Ovary (tissue), 9 donors: Measurements from ENCODE around the gene TGM1. TPM values are rescaled to one million over a fixed set of nuclear protein-coding genes. Genes with fewer than 3 reads are reported as not detected.

Experiments
- DNase-seq, 5 donors: peaks; one replicate each; pipeline ENCODE4 v3.0.0-alpha.2; 2019 to 2020
- H3K27ac ChIP-seq, 2 donors: fragments of 200-600 bp; one replicate each; pipeline versions ENCODE4 v1.5.1 to v1.8.0; 2019 to 2022
- H3K27me3 ChIP-seq: fragments of 200-600 bp; one replicate; pipeline ENCODE4 v1.8.0; 2022
- H3K36me3 ChIP-seq: fragments of 200-600 bp; sonication (generic); one replicate; pipeline ENCODE4 v1.5.1; 2019
- H3K4me1 ChIP-seq: one replicate; pipeline ENCODE4 v1.8.1; 2013; ENCODE audit warnings: mild to moderate bottlenecking, moderate library complexity; ENCODE audit not compliant: insufficient read depth
- H3K4me3 ChIP-seq: fragments of 200-600 bp; sonication (generic); one replicate; pipeline ENCODE4 v1.5.1; 2017
- H3K9me3 ChIP-seq, 2 donors: fragments of 200-600 bp in 1 of 2; sonication (generic) in 1 of 2; one replicate each; pipeline versions ENCODE4 v1.5.1 to v1.8.1; 2013 to 2019; ENCODE audit warnings: mild to moderate bottlenecking in 1 of 2, moderate library complexity in 1 of 2
- EP300 ChIP-seq: sonication (generic); formaldehyde crosslinking; IDR thresholded peaks from one replicate; pipeline ENCODE4 v1.6.1; 2017; ENCODE audit warnings: antibody characterized with exemption
- POLR2A ChIP-seq: fragments of 450-650 bp; IDR thresholded peaks from one replicate; pipeline ENCODE4 v1.6.1; 2017; ENCODE audit warnings: antibody characterized with exemption, mild to moderate bottlenecking, moderate library complexity
- WGBS, 3 donors: extraction: QIAGEN DNeasy Blood & Tissue Kit in 1 of 3; methylation state at CpG; one replicate each; pipeline versions ENCODE4 v1.1.5 to v1.1.7; 2013 to 2017; 5-methylcytosine and 5-hydroxymethylcytosine counted together
- intact Hi-C, 4 donors: fragments of 100-400 bp; cut with DNase I; formaldehyde crosslinking; loops; one replicate each; pipeline versions ENCODE4 v1.11.0 to v1.15.1; 2022 to 2023
- polyA plus RNA-seq, 2 donors: library from polyadenylated mRNA; stranded (reverse); fragments of 200-250 nt in 1 of 2; fragments of 350-450 nt in 1 of 2; fragmentation: Illumina TruSeq in 1 of 2; extraction: RNeasy Lipid Tissue Mini Kit (QIAGEN cat#74804) in 1 of 2; gene quantifications; one replicate each; pipeline ENCODE4 v1.2.3, GENCODE V29; 2013 to 2014
- total RNA-seq, 7 donors: library from RNA; depleted of rRNA in 2 of 7; stranded (reverse); fragments of >200 nt in 2 of 7; fragmentation: NEBNext Ultra II Directional in 3 of 7; extraction: Animal tissue kit (Norgen Biotek cat#: 25700) in 3 of 7; gene quantifications; one replicate each; pipeline versions ENCODE4 v1.1.0 to v1.2.4, GENCODE V29; 2016 to 2023
- TF ChIP-seq, protein P1 (sequence below), 3 donors: fragments of 450-650 bp in 2 of 3; fragments of 200-600 bp in 1 of 3; IDR thresholded peaks; one replicate each; pipeline versions ENCODE4 v1.5.1 to v1.8.0; 2016 to 2022; ENCODE audit warnings: antibody characterized with exemption in 3 of 3, mild to moderate bottlenecking in 1 of 3
- donor health status: DM: no; HTN: no; CAD: no; lungs with moderate emphysema.
- donor health status: DM: no; HTN: no; CAD: no.
- donor health status: Bipolar disorder and iron deficiency.
- donor health status: DM: yes; HTN: yes; CAD: no.
- donor health status: DM: no; HTN: no; CAD: no.
- donor health status: DM: yes; HTN: yes; CAD: no.

The TGM1 gene
- total and polyA plus RNA-seq, 9 donors: 1.1 to 152 (median 4.2) TPM

DNA sequence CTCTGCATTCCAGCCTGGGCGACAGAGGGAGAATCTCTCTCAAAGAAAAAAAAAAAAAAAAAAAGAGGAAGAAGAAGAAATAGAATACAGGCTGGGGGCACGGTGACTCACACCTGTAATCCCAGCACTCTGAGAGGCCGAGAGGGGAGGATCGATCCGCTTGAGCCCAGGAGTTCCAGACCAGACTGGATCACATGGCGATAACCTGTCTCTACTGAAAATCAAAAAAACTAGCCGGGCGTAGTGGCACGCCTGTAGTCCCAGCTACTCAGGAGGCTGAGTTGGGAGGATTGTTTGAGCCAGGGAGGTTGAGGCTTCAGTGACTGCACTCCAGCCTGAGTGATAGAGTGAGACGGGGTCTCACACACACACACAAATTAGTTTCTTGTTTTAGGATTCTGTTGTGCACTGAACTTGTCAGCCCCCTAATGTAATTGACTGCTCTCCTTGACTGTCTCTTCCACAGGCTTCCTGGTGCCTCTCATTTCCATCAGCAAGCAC is 19.6 kb downstream of the TGM1 start:
- Histone ChIP-seq H3K4me1 (peaks cover 7% of the 10 kb centered on the region), H3K9me3 (no peaks in the 10 kb centered on the region), H3K27ac (peak overlapping the region; percentile 92 to 96), H3K4me3 (peak overlapping the region; percentile 91), H3K36me3 (no peaks in the 10 kb centered on the region), H3K27me3 (no peaks in the 10 kb centered on the region)
- TF ChIP-seq POLR2A (no peak), EP300 (no peak)
- TF ChIP-seq, protein P1, sequence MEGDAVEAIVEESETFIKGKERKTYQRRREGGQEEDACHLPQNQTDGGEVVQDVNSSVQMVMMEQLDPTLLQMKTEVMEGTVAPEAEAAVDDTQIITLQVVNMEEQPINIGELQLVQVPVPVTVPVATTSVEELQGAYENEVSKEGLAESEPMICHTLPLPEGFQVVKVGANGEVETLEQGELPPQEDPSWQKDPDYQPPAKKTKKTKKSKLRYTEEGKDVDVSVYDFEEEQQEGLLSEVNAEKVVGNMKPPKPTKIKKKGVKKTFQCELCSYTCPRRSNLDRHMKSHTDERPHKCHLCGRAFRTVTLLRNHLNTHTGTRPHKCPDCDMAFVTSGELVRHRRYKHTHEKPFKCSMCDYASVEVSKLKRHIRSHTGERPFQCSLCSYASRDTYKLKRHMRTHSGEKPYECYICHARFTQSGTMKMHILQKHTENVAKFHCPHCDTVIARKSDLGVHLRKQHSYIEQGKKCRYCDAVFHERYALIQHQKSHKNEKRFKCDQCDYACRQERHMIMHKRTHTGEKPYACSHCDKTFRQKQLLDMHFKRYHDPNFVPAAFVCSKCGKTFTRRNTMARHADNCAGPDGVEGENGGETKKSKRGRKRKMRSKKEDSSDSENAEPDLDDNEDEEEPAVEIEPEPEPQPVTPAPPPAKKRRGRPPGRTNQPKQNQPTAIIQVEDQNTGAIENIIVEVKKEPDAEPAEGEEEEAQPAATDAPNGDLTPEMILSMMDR (IDR thresholded peaks at IDR 0.05): no peak
- DNase-seq: peak in 1 of 5 donors; percentile 51
- 57 to 63% (median 62%) methylated on average over 10 of the region's 10 CpGs for WGBS, 3 donors
- intact Hi-C loops: loop anchor here in 3 of 4 donors (5.0 kb wide), 4 partner anchors 54 to 189 kb away; partner anchors contain the start of genes CIDEB (in 1 of the 3), DHRS1 (in 1 of the 3), LTB4R (in 1 of the 3) and LTB4R2 (in 1 of the 3)

DNA sequence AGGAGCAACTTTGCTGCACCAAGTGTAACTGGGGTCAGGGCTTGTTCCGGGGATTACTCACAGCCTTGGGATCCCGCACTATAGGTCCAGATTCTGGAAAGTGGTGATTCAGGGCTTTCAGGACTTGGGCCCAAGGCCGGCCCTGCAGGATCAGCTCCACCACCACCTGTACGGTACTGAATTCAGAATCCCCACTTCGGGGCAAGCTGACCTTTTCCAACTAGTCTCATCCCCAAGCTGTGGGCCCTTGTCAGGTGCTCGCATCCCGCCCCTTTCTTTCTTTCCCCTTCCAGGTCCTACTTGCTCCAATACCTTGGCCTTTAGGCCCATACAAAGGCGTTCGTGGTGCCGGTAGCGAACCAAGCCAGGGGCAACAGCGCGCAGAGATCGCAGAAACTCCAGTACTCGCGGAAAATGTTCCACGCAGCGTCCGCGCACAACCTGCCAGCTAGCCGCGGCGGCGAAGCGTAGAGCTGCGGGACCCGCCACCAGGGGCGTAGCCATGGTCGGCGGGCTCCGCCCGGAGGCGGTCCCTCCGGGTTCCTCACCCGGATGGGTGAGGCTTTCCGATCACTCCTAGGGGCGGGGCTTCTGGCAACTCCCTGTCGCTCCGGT is 21.0 kb downstream of the TGM1 start:
- peak overlapping the region; percentile 92 to 96 for H3K27ac ChIP-seq
- H3K27me3 ChIP-seq: no peaks in the 10 kb centered on the region
- 0 to 1% (median 0%) methylated on average over 31 to 39 of the region's 39 CpGs for WGBS, 3 donors
- peaks cover 7% of the 10 kb centered on the region for H3K4me1 ChIP-seq
- intact Hi-C loops: loop anchor here in 3 of 4 donors (5.0 kb wide), 4 partner anchors 55 to 190 kb away; partner anchors contain the start of genes CIDEB (in 1 of the 3), DHRS1 (in 1 of the 3), LTB4R (in 1 of the 3) and LTB4R2 (in 1 of the 3)
- TF ChIP-seq POLR2A (no peak), EP300 (no peak)
- TF ChIP-seq, protein P1 (IDR thresholded peaks at IDR 0.05): peak; percentile 73 to 81 (median 79)
- H3K36me3 ChIP-seq: no peaks in the 10 kb centered on the region
- DNase-seq: peak; percentile 93 to 94 (median 93)
- H3K9me3 ChIP-seq: no peaks in the 10 kb centered on the region
- H3K4me3 ChIP-seq: peak overlapping the region; percentile 91

DNA sequence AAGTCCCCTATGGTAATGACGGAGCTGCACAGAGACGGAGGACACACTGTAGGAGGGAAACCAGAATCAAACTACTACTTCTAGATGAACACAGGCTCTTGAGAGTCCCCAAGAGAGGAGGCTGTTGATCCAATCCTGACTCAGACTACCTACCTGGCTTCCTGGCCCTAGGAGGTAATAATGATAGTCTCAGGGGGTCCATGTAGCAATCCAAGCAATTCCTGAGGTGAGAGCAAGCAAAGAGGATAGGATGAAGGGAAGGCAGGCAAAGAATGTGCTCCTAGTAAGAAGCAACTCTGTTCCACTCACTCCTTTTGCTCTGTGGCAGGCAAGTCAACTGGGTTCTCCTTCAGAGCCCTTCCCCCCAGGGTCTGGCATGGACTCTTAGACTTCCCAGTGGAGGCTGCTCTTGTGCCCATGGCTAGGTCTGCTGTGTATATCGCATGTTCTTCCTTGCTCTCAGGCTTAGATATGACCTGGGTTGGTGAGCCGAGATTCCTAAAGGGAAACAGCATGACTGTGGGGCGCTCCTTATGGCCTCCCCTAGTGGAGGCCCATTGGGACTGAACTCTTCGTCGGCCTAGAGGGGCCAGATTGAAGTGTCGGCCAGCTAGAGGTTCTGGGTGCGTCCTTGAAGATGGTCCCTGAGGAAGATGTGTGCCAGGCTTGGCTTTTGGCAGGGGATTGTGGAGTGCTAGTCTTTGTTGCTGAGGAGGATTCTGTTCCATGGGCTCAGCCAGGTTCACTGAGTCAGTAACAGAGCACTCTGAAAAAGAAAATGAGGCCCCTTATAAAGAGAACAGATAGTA is 22.7 kb downstream of the TGM1 start:
- intact Hi-C loops: loop anchor here in 3 of 4 donors (5.0 kb wide), 4 partner anchors 57 to 192 kb away; partner anchors contain the start of genes CIDEB (in 1 of the 3), DHRS1 (in 1 of the 3), LTB4R (in 1 of the 3) and LTB4R2 (in 1 of the 3)
- no peak for DNase-seq
- Histone ChIP-seq H3K9me3 (no peaks in the 10 kb centered on the region), H3K4me3 (no peak overlapping the region), H3K27ac (peak overlapping the region in 1 of 2 donors; percentile 9), H3K4me1 (peaks cover 7% of the 10 kb centered on the region), H3K36me3 (no peaks in the 10 kb centered on the region), H3K27me3 (no peaks in the 10 kb centered on the region)
- TF ChIP-seq POLR2A: no peak
- TF ChIP-seq, protein P1 (IDR thresholded peaks at IDR 0.05): no peak
- WGBS, 3 donors: 82 to 88% (median 87%) methylated on average over 9 of the region's 9 CpGs

DNA sequence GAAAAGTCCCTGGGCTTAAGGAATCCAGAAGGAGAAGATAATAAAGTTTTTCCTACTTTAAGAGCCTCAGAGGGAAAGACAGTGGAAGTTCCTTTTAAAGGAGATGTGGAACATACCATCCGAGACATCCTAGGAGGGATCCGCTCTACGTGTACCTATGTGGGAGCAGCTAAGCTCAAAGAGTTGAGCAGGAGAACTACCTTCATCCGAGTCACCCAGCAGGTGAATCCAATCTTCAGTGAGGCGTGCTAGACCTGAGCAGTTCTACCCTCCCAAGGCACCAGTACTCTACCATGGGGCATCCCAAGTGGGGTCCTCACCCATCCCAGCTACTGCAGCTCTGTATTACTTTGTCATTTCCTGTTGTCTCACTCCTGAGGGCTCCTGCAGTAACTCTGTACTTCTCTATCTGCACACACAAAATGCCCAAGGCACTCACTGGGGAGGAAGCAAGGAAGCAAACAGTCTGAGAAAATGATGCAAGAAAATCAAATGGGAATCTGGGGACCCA is 24.4 kb downstream of the TGM1 start:
- Histone ChIP-seq H3K4me3 (no peak overlapping the region), H3K27ac (no peak overlapping the region), H3K4me1 (peaks cover 7% of the 10 kb centered on the region), H3K27me3 (no peaks in the 10 kb centered on the region), H3K36me3 (no peaks in the 10 kb centered on the region), H3K9me3 (no peaks in the 10 kb centered on the region)
- DNase-seq: no peak
- WGBS, 3 donors: 79 to 85% (median 85%) methylated on average over 5 of the region's 5 CpGs
- TF ChIP-seq POLR2A (no peak), EP300 (no peak)
- TF ChIP-seq, protein P1 (IDR thresholded peaks at IDR 0.05): no peak
- intact Hi-C loops: no loop called here
